Type B pancreatic cell (in vitro differentiated cells): ENCODE measurements around the gene APP. TPM values are rescaled to one million over a fixed set of nuclear protein-coding genes. Genes with fewer than 3 reads are reported as not detected.

ENCODE experiments used
- DNase-seq: peaks from one replicate; pipeline ENCODE4 v3.0.0; 2021; ENCODE audit warnings: mixed read lengths; ENCODE audit not compliant: unreplicated experiment; ENCODE audit errors: extremely low spot score
- H3K27ac Mint-ChIP-seq: 2 replicates; pipeline ENCODE4 v1.8.0; 2021; ENCODE audit warnings: mild to moderate bottlenecking, mixed read lengths
- H3K27me3 Mint-ChIP-seq: 2 replicates; pipeline ENCODE4 v1.8.0; 2021; ENCODE audit warnings: mixed read lengths
- H3K36me3 Mint-ChIP-seq: 2 replicates; pipeline ENCODE4 v1.8.0; 2021; ENCODE audit warnings: mixed read lengths
- H3K4me1 Mint-ChIP-seq: one replicate; pipeline ENCODE4 v1.8.0; 2021; ENCODE audit warnings: mixed read lengths; ENCODE audit not compliant: unreplicated experiment
- H3K4me3 Mint-ChIP-seq: 2 replicates; pipeline ENCODE4 v1.8.0; 2021; ENCODE audit warnings: mild to moderate bottlenecking, mixed read lengths
- H3K9me3 Mint-ChIP-seq: 2 replicates; pipeline ENCODE4 v1.8.0; 2021; ENCODE audit warnings: mixed read lengths
- total RNA-seq: library from RNA; stranded (reverse); gene quantifications from 2 replicates; pipeline ENCODE4 v1.2.1, GENCODE V29; 2021; ENCODE audit warnings: low replicate concordance
- TF ChIP-seq, protein P1 (sequence below): fragments of 200-600 bp; sonication (generic); conservative IDR thresholded peaks from 2 replicates; pipeline ENCODE4 v1.5.0; 2021; ENCODE audit warnings: antibody characterized with exemption, mild to moderate bottlenecking

The APP gene
- total RNA-seq, 1 donor from 2014 or later = 415 TPM

DNA sequence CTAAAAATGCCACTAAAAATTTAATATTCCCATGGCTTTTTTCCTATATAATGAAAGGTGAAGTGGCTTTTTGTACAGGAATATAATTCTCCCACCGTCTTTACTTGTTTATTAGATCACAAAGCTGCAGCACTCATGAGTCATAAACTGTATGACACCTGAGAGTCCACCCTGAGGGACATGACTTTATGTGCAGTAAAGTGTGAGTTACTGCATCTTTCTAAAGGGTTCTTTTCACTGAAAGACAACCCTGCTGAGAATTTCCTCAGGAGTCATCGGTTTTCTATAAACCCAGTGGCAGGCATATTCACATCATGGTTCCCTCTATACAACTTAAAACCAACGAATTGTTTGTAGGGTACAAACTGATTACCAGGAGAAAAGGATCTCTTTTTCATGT is 77.4 kb downstream of the APP start:
- Mint-ChIP-seq H3K4me1 (peaks cover 29% of the 10 kb centered on the region), H3K9me3 (no peaks in the 10 kb centered on the region), H3K27ac (no peak overlapping the region), H3K4me3 (no peak overlapping the region), H3K36me3 (peaks cover 33% of the 10 kb centered on the region), H3K27me3 (no peaks in the 10 kb centered on the region)
- DNase-seq = no peak
- TF ChIP-seq, protein P1, sequence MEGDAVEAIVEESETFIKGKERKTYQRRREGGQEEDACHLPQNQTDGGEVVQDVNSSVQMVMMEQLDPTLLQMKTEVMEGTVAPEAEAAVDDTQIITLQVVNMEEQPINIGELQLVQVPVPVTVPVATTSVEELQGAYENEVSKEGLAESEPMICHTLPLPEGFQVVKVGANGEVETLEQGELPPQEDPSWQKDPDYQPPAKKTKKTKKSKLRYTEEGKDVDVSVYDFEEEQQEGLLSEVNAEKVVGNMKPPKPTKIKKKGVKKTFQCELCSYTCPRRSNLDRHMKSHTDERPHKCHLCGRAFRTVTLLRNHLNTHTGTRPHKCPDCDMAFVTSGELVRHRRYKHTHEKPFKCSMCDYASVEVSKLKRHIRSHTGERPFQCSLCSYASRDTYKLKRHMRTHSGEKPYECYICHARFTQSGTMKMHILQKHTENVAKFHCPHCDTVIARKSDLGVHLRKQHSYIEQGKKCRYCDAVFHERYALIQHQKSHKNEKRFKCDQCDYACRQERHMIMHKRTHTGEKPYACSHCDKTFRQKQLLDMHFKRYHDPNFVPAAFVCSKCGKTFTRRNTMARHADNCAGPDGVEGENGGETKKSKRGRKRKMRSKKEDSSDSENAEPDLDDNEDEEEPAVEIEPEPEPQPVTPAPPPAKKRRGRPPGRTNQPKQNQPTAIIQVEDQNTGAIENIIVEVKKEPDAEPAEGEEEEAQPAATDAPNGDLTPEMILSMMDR = no peak

DNA sequence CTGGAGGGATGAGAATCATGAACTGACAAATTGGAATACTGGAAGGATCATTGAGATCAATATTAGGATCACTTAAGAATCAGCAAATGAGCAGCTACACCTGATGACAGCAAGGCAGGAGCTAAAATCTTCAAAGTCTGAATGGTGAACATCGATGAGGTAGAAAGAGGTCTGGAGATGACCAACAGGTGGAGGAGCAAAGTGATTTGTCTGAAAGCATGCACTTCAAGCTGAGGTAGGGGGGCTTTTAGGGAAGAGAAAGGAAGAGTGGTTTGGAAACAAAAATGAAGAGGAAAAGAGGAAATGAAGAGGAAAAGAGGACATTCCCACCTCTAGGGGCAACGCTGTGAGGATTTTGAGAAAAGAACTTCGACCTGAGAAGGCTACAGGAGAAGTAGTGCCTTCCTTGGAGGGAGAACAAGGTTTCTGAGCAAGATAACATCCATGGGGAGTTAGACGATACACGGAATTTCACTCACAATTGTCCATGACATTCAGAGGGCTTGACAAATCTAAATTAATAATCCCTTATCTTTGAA is 79.0 kb downstream of the APP start:
- peaks cover 30% of the 10 kb centered on the region for H3K4me1 Mint-ChIP-seq
- TF ChIP-seq, protein P1 = peak; percentile 46

DNA sequence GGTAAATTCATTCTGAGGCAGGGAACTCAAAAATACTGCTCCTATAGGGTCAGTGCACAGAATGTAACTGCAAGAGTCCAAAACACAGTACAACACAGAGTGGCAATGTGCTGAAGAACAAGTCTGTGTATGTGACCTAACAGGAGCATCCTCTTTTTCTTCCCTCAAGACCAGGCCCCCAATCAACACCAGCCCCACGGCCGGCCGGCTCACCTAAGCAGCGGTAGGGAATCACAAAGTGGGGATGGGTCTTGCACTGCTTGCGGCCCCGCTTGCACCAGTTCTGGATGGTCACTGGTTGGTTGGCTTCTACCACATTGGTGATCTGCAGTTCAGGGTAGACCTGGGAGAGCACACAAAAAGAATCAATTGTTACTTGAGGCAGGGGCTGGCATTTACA is 80.8 kb downstream of the APP start:
- peaks cover 48% of the 10 kb centered on the region for H3K36me3 Mint-ChIP-seq
- peaks cover 32% of the 10 kb centered on the region for H3K4me1 Mint-ChIP-seq
- no peaks in the 10 kb centered on the region for H3K9me3 Mint-ChIP-seq
- H3K27me3 Mint-ChIP-seq = no peaks in the 10 kb centered on the region
- no peak overlapping the region for H3K4me3 Mint-ChIP-seq
- DNase-seq = no peak
- TF ChIP-seq, protein P1 = no peak
- H3K27ac Mint-ChIP-seq = no peak overlapping the region

More for the DNA sequence above, 79.0 kb downstream of the APP start:
- no peaks in the 10 kb centered on the region for H3K9me3 Mint-ChIP-seq
- H3K4me3 Mint-ChIP-seq = no peak overlapping the region
- H3K27me3 Mint-ChIP-seq = no peaks in the 10 kb centered on the region
- H3K27ac Mint-ChIP-seq = no peak overlapping the region
- no peak for DNase-seq
- peaks cover 40% of the 10 kb centered on the region for H3K36me3 Mint-ChIP-seq

DNA sequence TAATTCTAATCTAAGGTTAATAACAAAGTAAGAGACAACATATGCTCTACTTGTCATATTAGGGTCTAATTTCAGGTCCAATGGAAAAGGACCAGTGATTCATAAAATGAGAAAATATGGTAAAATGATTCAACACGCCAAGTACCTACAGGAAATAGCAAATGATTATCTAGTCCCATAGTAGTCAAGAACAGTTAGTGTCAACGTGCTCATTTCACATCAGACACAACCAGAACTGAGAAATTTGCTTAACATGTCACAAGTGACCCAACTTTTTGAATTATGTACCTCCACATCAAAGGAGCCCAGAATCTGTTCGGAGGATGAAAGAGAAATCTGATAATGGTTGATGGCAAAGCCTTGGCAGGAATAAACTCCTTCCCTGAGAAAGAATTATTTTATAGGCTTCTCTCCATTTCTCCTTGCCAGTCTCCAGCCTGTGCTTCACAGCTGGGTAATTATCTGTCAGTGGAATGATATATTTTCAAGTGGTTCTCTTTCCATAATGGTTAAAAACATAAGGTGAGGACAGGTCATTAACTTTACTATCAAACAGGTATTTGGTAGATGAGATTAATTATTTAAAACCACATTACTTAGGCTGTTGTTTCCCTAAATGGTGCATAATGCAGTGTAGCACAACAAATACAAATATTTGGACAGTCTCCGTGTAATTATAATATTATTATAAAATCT is 83.2 kb downstream of the APP start:
- Mint-ChIP-seq H3K27me3 (no peaks in the 10 kb centered on the region), H3K27ac (no peak overlapping the region), H3K4me1 (peaks cover 28% of the 10 kb centered on the region), H3K9me3 (no peaks in the 10 kb centered on the region), H3K4me3 (no peak overlapping the region), H3K36me3 (peaks cover 54% of the 10 kb centered on the region)
- TF ChIP-seq, protein P1 = no peak
- DNase-seq = no peak

DNA sequence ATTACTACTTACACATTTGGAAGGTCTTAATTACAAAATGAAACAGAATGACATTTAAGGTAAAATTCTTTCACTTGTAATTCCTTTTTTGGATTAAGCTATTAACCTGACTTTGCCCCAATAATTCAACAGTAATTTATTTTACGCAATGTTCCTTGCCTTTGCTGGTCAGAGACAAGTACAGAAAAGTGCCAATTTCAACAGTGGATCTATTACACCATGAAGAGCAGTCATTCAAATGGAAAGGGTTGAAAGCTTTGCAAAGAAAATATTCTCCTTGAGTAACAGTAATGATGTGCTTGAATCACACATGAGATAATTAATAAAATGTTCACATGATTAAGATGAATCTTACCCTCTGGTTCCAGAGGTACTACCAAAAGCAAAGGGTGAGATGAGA is 84.7 kb downstream of the APP start:
- Mint-ChIP-seq H3K9me3 (peaks cover 5% of the 10 kb centered on the region), H3K4me3 (no peak overlapping the region), H3K27ac (no peak overlapping the region), H3K27me3 (no peaks in the 10 kb centered on the region), H3K36me3 (peaks cover 57% of the 10 kb centered on the region), H3K4me1 (peaks cover 26% of the 10 kb centered on the region)
- TF ChIP-seq, protein P1 = no peak
- DNase-seq = no peak
